WTC11 (cell line): Measurements from ENCODE around the gene CEP192. TPM values are rescaled to one million over a fixed set of nuclear protein-coding genes. Genes with fewer than 3 reads are reported as not detected.

Source experiments
- ATAC-seq: fragments of 200-7000 bp; cut with Tn5 transposase; 2 replicates; pipeline ENCODE4 v1.10.0; 2021; ENCODE audit warnings: mild to moderate bottlenecking, moderate library complexity
- CTCF ChIA-PET: fragments of 300-600 bp; sonication (Branson Sonifier 250); formaldehyde crosslinking; loops from one replicate; lab custom pipeline; 2021; ENCODE audit warnings: antibody characterized with exemption; lab: Charles Lee
- POLR2A ChIA-PET: fragments of 350-600 bp; sonication (Branson Sonifier 250); formaldehyde crosslinking; loops from one replicate; lab custom pipeline; 2021; ENCODE audit warnings: antibody characterized with exemption; lab: Charles Lee
- DNase-seq: peaks from one replicate; pipeline ENCODE4 v3.0.0; 2021; ENCODE audit warnings: low spot score
- H3K27ac Mint-ChIP-seq: 2 replicates; pipeline ENCODE4 v1.8.0; 2021; ENCODE audit warnings: mixed read lengths
- H3K27me3 Mint-ChIP-seq: 2 replicates; pipeline ENCODE4 v1.8.0; 2021; ENCODE audit warnings: low read depth, mild to moderate bottlenecking, moderate library complexity, mixed read lengths
- H3K36me3 Mint-ChIP-seq: 2 replicates; pipeline ENCODE4 v1.8.0; 2021; ENCODE audit warnings: mixed read lengths
- H3K4me1 Mint-ChIP-seq: 2 replicates; pipeline ENCODE4 v1.8.0; 2022; ENCODE audit warnings: mixed read lengths
- H3K4me3 Mint-ChIP-seq: 2 replicates; pipeline ENCODE4 v1.8.0; 2021; ENCODE audit warnings: mild to moderate bottlenecking, moderate library complexity, mixed read lengths
- H3K9me3 Mint-ChIP-seq: 2 replicates; pipeline ENCODE4 v1.8.0; 2021; ENCODE audit warnings: mixed read lengths
- AR ChIP-seq: fragments of 250-450 bp; sonication (Bioruptor Pico); IDR thresholded peaks from 2 replicates; pipeline ENCODE4 v1.9.0; 2021; ENCODE audit warnings: mild to moderate bottlenecking
- ATF3 ChIP-seq: sonication (generic); formaldehyde crosslinking; conservative IDR thresholded peaks from 2 replicates; pipeline ENCODE4 v1.8.1; 2022; ENCODE audit warnings: mild to moderate bottlenecking, missing genetic modification reagents
- CREM ChIP-seq: sonication (generic); formaldehyde crosslinking; IDR thresholded peaks from 2 replicates; pipeline ENCODE4 v1.8.1; 2022; ENCODE audit warnings: mild to moderate bottlenecking, missing genetic modification reagents, moderate library complexity
- E2F1 ChIP-seq: sonication (generic); formaldehyde crosslinking; IDR thresholded peaks from 2 replicates; pipeline ENCODE4 v1.8.0; 2022; ENCODE audit warnings: mild to moderate bottlenecking, missing genetic modification reagents
- ETV6 ChIP-seq: sonication (generic); formaldehyde crosslinking; IDR thresholded peaks from 2 replicates; pipeline ENCODE4 v1.8.1; 2022; ENCODE audit warnings: mild to moderate bottlenecking, missing genetic modification reagents
- GABPB1 ChIP-seq: sonication (generic); formaldehyde crosslinking; IDR thresholded peaks from 2 replicates; pipeline ENCODE4 v1.8.1; 2023; ENCODE audit warnings: mild to moderate bottlenecking, missing genetic modification reagents
- GRHL2 ChIP-seq: fragments of 250-450 bp; sonication (Bioruptor Pico); IDR thresholded peaks from 2 replicates; pipeline ENCODE4 v1.8.0; 2022; ENCODE audit warnings: mild to moderate bottlenecking, moderate library complexity; ENCODE audit not compliant: insufficient replicate concordance, severe bottlenecking
- KAT7 ChIP-seq: sonication (generic); formaldehyde crosslinking; IDR thresholded peaks from 2 replicates; pipeline ENCODE4 v1.8.1; 2023; ENCODE audit warnings: missing genetic modification reagents, mild to moderate bottlenecking, borderline replicate concordance
- SOX15 ChIP-seq: fragments of 250-450 bp; sonication (Bioruptor Pico); IDR thresholded peaks from 2 replicates; pipeline ENCODE4 v1.9.0; 2021; ENCODE audit warnings: mild to moderate bottlenecking
- TP53 ChIP-seq: sonication (generic); formaldehyde crosslinking; IDR thresholded peaks from 2 replicates; pipeline ENCODE4 v1.8.1; 2023; ENCODE audit warnings: mild to moderate bottlenecking, missing genetic modification reagents
- ZNF263 ChIP-seq: sonication (generic); formaldehyde crosslinking; IDR thresholded peaks from 2 replicates; pipeline ENCODE4 v1.8.1; 2022; ENCODE audit warnings: low read depth, mild to moderate bottlenecking, moderate library complexity, missing genetic modification reagents
- total RNA-seq: library from RNA; stranded (reverse); gene quantifications from 3 replicates; pipeline ENCODE4 v1.2.3, GENCODE V29; 2021
- TF ChIP-seq, protein P1 (sequence below): fragments of 250-450 bp; sonication (Bioruptor Pico); IDR thresholded peaks from 2 replicates; pipeline ENCODE4 v1.8.0; 2021; ENCODE audit warnings: mild to moderate bottlenecking
- TF ChIP-seq, protein P2 (sequence below): fragments of 200-600 bp; IDR thresholded peaks from 2 replicates; pipeline ENCODE4 v1.8.0; 2022; ENCODE audit warnings: antibody characterized with exemption
- TF ChIP-seq, protein P3 (sequence below): sonication (generic); formaldehyde crosslinking; IDR thresholded peaks from 2 replicates; pipeline ENCODE4 v1.8.1; 2022; ENCODE audit warnings: low read depth, missing genetic modification reagents, borderline replicate concordance
- TF ChIP-seq, protein P4 (sequence below): sonication (generic); formaldehyde crosslinking; conservative IDR thresholded peaks from 2 replicates; pipeline ENCODE4 v1.8.1; 2023; ENCODE audit warnings: mild to moderate bottlenecking, low read depth, missing genetic modification reagents, moderate library complexity
- TF ChIP-seq, protein P5 (sequence below): sonication (generic); formaldehyde crosslinking; IDR thresholded peaks from 2 replicates; pipeline ENCODE4 v1.8.0; 2022; ENCODE audit warnings: mild to moderate bottlenecking, missing genetic modification reagents

The CEP192 gene
- total RNA-seq, 1 experiment from 2014 or later, result 25.4 TPM

DNA sequence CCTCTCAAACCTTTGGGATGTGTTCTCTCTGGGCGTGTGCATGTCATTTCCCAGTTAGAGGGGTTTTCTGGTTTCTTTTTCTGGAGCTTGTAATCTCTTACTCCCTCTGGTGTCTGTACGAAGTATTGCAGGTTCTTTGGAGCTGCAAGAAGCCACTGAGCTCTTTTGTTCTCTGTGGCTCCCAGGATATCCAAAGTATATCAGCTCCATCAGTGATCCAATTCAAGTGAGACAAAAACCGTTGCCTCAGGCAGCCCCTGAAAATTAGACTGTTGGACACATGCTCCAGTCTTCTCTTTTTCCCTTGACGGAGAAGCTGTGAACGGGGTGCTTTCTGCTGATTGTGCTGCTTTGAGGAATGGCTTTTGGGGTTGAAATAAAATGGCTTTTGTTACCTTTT lies 168.4 kb downstream of the CEP192 start (continued):
- TF ChIP-seq, protein P1, sequence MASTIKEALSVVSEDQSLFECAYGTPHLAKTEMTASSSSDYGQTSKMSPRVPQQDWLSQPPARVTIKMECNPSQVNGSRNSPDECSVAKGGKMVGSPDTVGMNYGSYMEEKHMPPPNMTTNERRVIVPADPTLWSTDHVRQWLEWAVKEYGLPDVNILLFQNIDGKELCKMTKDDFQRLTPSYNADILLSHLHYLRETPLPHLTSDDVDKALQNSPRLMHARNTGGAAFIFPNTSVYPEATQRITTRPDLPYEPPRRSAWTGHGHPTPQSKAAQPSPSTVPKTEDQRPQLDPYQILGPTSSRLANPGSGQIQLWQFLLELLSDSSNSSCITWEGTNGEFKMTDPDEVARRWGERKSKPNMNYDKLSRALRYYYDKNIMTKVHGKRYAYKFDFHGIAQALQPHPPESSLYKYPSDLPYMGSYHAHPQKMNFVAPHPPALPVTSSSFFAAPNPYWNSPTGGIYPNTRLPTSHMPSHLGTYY (CRISPR knock-in tag), result no peak

- H3K9me3 Mint-ChIP-seq, result peaks cover 30% of the 10 kb centered on the region
- ChIA-PET CTCF (interaction anchor here (1.1 kb wide), 1 partner anchor 48 kb away, joined by 4 read pairs; no protein-coding TSS in a partner anchor), POLR2A (no interaction called here)
- no peak overlapping the region for H3K27ac Mint-ChIP-seq
- no peak for DNase-seq
- ATAC-seq, result no peak
- peaks cover 3% of the 10 kb centered on the region; the same call in 1 of the 2 replicates for H3K27me3 Mint-ChIP-seq
- H3K4me1 Mint-ChIP-seq, result peaks cover 20% of the 10 kb centered on the region
- TF ChIP-seq ETV6 (no peak), GRHL2 (CRISPR knock-in tag) (no peak), GABPB1 (CRISPR knock-in tag) (no peak)
- TF ChIP-seq, protein P2, sequence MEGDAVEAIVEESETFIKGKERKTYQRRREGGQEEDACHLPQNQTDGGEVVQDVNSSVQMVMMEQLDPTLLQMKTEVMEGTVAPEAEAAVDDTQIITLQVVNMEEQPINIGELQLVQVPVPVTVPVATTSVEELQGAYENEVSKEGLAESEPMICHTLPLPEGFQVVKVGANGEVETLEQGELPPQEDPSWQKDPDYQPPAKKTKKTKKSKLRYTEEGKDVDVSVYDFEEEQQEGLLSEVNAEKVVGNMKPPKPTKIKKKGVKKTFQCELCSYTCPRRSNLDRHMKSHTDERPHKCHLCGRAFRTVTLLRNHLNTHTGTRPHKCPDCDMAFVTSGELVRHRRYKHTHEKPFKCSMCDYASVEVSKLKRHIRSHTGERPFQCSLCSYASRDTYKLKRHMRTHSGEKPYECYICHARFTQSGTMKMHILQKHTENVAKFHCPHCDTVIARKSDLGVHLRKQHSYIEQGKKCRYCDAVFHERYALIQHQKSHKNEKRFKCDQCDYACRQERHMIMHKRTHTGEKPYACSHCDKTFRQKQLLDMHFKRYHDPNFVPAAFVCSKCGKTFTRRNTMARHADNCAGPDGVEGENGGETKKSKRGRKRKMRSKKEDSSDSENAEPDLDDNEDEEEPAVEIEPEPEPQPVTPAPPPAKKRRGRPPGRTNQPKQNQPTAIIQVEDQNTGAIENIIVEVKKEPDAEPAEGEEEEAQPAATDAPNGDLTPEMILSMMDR, result no peak
- TF ChIP-seq, all 79 proteins: peak for 0
- Mint-ChIP-seq H3K36me3 (peaks cover 21% of the 10 kb centered on the region), H3K4me3 (no peak overlapping the region)
These were observed 170.2 kb downstream of the CEP192 start for GRCh38 chr18:13161276-13161899.

- Mint-ChIP-seq H3K9me3 (peaks cover 21% of the 10 kb centered on the region), H3K27me3 (peaks cover 3% of the 10 kb centered on the region; the same call in 1 of the 2 replicates), H3K4me1 (peaks cover 20% of the 10 kb centered on the region), H3K4me3 (no peak overlapping the region), H3K27ac (no peak overlapping the region), H3K36me3 (peaks cover 8% of the 10 kb centered on the region)
- ATAC-seq (no peak), DNase-seq (no peak)
- ChIA-PET POLR2A (no interaction called here), CTCF (no interaction called here)
- TF ChIP-seq, protein P3, sequence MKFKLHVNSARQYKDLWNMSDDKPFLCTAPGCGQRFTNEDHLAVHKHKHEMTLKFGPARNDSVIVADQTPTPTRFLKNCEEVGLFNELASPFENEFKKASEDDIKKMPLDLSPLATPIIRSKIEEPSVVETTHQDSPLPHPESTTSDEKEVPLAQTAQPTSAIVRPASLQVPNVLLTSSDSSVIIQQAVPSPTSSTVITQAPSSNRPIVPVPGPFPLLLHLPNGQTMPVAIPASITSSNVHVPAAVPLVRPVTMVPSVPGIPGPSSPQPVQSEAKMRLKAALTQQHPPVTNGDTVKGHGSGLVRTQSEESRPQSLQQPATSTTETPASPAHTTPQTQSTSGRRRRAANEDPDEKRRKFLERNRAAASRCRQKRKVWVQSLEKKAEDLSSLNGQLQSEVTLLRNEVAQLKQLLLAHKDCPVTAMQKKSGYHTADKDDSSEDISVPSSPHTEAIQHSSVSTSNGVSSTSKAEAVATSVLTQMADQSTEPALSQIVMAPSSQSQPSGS (CRISPR knock-in tag), result no peak
- TF ChIP-seq, protein P4, sequence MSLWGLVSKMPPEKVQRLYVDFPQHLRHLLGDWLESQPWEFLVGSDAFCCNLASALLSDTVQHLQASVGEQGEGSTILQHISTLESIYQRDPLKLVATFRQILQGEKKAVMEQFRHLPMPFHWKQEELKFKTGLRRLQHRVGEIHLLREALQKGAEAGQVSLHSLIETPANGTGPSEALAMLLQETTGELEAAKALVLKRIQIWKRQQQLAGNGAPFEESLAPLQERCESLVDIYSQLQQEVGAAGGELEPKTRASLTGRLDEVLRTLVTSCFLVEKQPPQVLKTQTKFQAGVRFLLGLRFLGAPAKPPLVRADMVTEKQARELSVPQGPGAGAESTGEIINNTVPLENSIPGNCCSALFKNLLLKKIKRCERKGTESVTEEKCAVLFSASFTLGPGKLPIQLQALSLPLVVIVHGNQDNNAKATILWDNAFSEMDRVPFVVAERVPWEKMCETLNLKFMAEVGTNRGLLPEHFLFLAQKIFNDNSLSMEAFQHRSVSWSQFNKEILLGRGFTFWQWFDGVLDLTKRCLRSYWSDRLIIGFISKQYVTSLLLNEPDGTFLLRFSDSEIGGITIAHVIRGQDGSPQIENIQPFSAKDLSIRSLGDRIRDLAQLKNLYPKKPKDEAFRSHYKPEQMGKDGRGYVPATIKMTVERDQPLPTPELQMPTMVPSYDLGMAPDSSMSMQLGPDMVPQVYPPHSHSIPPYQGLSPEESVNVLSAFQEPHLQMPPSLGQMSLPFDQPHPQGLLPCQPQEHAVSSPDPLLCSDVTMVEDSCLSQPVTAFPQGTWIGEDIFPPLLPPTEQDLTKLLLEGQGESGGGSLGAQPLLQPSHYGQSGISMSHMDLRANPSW, result no peak
- no peak for TF ChIP-seq TP53 (CRISPR knock-in tag)
- no peak for TF ChIP-seq AR (CRISPR knock-in tag)
- TF ChIP-seq CREM (CRISPR knock-in tag), result no peak
- TF ChIP-seq, protein P5, sequence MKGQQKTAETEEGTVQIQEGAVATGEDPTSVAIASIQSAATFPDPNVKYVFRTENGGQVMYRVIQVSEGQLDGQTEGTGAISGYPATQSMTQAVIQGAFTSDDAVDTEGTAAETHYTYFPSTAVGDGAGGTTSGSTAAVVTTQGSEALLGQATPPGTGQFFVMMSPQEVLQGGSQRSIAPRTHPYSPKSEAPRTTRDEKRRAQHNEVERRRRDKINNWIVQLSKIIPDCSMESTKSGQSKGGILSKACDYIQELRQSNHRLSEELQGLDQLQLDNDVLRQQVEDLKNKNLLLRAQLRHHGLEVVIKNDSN (CRISPR knock-in tag), result no peak
- TF ChIP-seq E2F1 (CRISPR knock-in tag), result no peak
- no peak for TF ChIP-seq KAT7 (CRISPR knock-in tag)
- no peak for TF ChIP-seq SOX15 (CRISPR knock-in tag)
- TF ChIP-seq ATF3 (CRISPR knock-in tag), result no peak
- no peak for TF ChIP-seq ZNF263 (CRISPR knock-in tag)
These were observed 172.2 kb downstream of the CEP192 start for GRCh38 chr18:13163167-13163927.
